Measurements from ENCODE around the gene SLC2A1. TPM values are rescaled to one million over a fixed set of nuclear protein-coding genes. Genes with fewer than 3 reads are reported as not detected.

SLC2A1 gene
- total and polyA plus RNA-seq, 4 donors = 9.5 to 143 (median 28.6) TPM

DNA sequence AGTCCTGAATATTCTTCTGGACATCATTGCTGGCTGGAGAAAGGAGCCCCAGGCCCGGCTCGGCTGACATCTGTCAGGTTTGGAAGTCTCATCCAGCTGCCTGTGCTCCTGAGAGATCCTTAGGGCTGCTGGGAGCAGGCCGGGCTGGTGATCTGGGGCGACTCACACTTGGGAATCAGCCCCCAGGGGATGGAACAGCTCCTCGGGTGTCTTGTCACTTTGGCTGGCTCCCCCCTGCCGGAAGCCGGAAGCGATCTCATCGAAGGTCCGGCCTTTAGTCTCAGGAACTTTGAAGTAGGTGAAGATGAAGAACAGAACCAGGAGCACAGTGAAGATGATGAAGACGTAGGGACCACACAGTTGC, 31.8 kb downstream of the SLC2A1 start:
- TF ChIP-seq, protein P1, sequence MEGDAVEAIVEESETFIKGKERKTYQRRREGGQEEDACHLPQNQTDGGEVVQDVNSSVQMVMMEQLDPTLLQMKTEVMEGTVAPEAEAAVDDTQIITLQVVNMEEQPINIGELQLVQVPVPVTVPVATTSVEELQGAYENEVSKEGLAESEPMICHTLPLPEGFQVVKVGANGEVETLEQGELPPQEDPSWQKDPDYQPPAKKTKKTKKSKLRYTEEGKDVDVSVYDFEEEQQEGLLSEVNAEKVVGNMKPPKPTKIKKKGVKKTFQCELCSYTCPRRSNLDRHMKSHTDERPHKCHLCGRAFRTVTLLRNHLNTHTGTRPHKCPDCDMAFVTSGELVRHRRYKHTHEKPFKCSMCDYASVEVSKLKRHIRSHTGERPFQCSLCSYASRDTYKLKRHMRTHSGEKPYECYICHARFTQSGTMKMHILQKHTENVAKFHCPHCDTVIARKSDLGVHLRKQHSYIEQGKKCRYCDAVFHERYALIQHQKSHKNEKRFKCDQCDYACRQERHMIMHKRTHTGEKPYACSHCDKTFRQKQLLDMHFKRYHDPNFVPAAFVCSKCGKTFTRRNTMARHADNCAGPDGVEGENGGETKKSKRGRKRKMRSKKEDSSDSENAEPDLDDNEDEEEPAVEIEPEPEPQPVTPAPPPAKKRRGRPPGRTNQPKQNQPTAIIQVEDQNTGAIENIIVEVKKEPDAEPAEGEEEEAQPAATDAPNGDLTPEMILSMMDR (IDR thresholded peaks at IDR 0.05; ENCODE audit: control extremely low read depth, extremely low read depth) = no peak
- Histone ChIP-seq H3K9ac (ENCODE audit: insufficient read depth in 1 of 2, low read length in 2 of 2) (no peak overlapping the region), H3K4me3 (no peak overlapping the region), H3K27me3 (ENCODE audit: control insufficient read depth in 3 of 3, insufficient read depth in 3 of 3, low read length in 2 of 3) (no peaks in the 10 kb centered on the region), H3K9me3 (ENCODE audit: control insufficient read depth in 4 of 4, insufficient read depth in 3 of 4, low read length in 3 of 4) (no peaks in the 10 kb centered on the region), H3K4me1 (ENCODE audit: control insufficient read depth in 5 of 5, insufficient read depth in 5 of 5, low read length in 5 of 5) (peaks cover 0 to 15% (median 7%) of the 10 kb centered on the region in 5 donors), H3K27ac (ENCODE audit: low read depth in 1 of 2, low read length in 1 of 2) (no peak overlapping the region), H3K36me3 (ENCODE audit: control insufficient read depth in 4 of 4, insufficient read depth in 4 of 4, low read length in 4 of 4) (peaks cover 0 to 25% (median 14%) of the 10 kb centered on the region in 4 donors)
- ATAC-seq (ENCODE audit: insufficient read depth, low FRiP score) (no peak), DNase-seq (no peak)
- WGBS, 2 donors = 95 to 96% methylated on average over 11 of the region's 11 CpGs

DNA sequence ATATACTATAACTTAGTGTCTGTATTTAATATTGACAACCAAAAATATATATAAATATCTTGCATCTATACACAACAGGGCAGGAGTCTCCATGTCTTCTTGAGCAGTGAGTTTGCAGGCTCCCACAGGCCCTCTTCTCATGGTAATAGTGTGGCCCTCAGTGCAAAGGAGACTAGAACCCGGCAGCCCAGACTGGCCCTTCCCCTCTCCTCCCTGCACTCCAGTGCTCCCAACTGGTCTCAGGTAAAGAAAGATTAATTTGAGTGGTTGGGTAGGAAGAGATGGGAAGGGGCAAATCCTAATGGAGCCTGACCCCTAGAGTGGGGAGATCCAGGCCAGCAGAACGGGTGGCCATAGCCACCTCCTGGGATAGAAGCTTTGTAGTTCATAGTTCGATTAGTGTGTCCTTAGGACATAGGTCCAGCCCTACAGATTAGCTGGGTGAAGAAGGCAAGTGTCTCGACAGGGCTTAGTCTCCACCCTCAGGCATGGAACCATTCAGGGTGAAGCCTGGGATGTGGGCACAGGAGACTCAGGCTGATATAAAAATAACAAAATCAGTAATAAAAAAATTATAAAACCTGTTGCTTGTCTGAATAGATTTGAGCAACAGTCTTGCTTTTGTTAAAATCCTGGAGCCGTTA, 32.3 kb downstream of the SLC2A1 start:
- Histone ChIP-seq H3K4me1 (ENCODE audit: control insufficient read depth in 5 of 5, insufficient read depth in 5 of 5, low read length in 5 of 5) (peaks cover 0 to 12% (median 6%) of the 10 kb centered on the region in 5 donors), H3K36me3 (ENCODE audit: control insufficient read depth in 4 of 4, insufficient read depth in 4 of 4, low read length in 4 of 4) (peaks cover 0 to 25% (median 14%) of the 10 kb centered on the region in 4 donors), H3K9me3 (ENCODE audit: control insufficient read depth in 4 of 4, insufficient read depth in 3 of 4, low read length in 3 of 4) (no peaks in the 10 kb centered on the region), H3K9ac (ENCODE audit: insufficient read depth in 1 of 2, low read length in 2 of 2) (no peak overlapping the region), H3K27ac (ENCODE audit: low read depth in 1 of 2, low read length in 1 of 2) (no peak overlapping the region), H3K4me3 (no peak overlapping the region), H3K27me3 (ENCODE audit: control insufficient read depth in 3 of 3, insufficient read depth in 3 of 3, low read length in 2 of 3) (no peaks in the 10 kb centered on the region)
- TF ChIP-seq, protein P1 (IDR thresholded peaks at IDR 0.05; ENCODE audit: control extremely low read depth, extremely low read depth) = no peak
- ATAC-seq (ENCODE audit: insufficient read depth, low FRiP score) = no peak
- DNase-seq = no peak
- 92 to 95% methylated on average over 5 of the region's 5 CpGs for WGBS, 2 donors

DNA sequence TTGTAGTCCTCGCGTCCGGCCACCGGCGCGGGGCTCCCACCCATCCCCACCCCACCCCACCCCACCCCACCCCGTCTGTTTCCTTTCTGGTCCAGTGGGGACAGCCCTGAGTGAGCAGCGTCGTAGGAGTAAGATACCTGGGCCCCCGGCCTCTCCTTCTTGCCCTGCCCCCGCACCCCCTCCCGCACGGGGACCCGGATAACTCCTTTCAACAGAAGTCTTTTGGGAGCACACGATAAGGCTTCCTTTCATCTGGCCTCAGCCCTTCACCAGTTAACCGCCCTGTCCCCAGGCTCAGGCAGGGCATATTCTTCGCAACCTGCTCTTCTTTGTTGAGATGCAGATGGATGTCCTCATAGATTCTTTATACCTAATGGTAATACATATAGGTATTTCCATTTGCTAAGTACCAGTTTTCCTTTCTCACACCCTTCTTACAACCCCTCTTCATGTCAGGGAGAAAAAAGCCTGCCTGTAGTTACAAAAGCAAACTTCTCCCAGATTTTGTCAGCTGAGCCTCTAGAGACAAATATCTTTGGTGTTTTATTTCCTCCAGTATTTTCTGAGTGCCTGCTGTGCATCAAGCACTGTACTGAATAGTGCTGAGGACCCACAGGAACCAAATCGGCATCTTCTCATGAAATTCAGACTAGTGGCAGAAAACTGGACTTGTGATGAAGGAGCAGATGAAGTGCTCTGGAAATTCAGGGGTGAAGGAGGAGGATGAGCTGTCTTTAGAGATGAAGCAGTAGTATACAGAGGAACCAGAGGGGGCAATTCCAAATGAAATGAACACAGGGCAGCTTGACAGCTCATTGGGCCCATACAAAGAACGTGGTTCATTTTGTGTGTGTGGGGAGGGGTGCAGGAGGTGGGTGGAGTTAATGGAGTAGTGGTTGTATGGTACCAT, 33.6 kb downstream of the SLC2A1 start:
- DNase-seq (no peak), ATAC-seq (ENCODE audit: insufficient read depth, low FRiP score) (no peak)
- peaks cover 0 to 12% (median 6%) of the 10 kb centered on the region in 5 donors for H3K4me1 ChIP-seq (ENCODE audit: control insufficient read depth in 5 of 5, insufficient read depth in 5 of 5, low read length in 5 of 5)
- peak overlapping the region; percentile 78 for H3K4me3 ChIP-seq
- TF ChIP-seq, protein P1 (IDR thresholded peaks at IDR 0.05; ENCODE audit: control extremely low read depth, extremely low read depth) = no peak
- WGBS, 2 donors = 13 to 15% methylated on average over 19 of the region's 19 CpGs
- H3K9me3 ChIP-seq (ENCODE audit: control insufficient read depth in 4 of 4, insufficient read depth in 3 of 4, low read length in 3 of 4) = no peaks in the 10 kb centered on the region
- no peaks in the 10 kb centered on the region for H3K27me3 ChIP-seq (ENCODE audit: control insufficient read depth in 3 of 3, insufficient read depth in 3 of 3, low read length in 2 of 3)
- H3K9ac ChIP-seq (ENCODE audit: insufficient read depth in 1 of 2, low read length in 2 of 2) = peak overlapping the region; percentile 44 to 65
- peak overlapping the region; percentile 94 for H3K27ac ChIP-seq (ENCODE audit: low read depth in 1 of 2, low read length in 1 of 2)
- peaks cover 0 to 19% (median 11%) of the 10 kb centered on the region in 4 donors for H3K36me3 ChIP-seq (ENCODE audit: control insufficient read depth in 4 of 4, insufficient read depth in 4 of 4, low read length in 4 of 4)
